ENCODE data around the gene PITX3.

DNA sequence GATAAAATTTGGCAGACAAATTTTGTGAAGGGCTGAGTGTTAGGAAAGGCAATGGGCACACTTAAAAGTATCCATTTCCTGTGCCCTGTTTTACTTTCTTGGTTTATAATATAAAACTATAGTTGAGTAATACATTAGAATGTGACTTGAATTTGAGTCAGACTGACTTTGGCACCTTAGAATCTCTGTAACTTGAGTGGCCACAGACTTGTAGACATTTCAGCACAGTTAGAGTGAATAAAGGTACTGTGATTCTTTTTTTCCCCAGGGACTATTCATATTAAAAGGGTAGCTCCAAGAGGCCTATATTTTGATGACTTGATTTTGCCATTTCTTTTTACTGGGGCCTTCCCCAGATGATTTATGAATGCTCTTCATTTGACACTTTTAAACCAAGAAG is 26.4 kb upstream of the PITX3 start:
- no peak for TF ChIP-seq POLR2AphosphoS5 (IDR thresholded peaks at IDR 0.05)
- no peak for TF ChIP-seq EP300 (IDR thresholded peaks at IDR 0.05)
- TF ChIP-seq, protein P1, sequence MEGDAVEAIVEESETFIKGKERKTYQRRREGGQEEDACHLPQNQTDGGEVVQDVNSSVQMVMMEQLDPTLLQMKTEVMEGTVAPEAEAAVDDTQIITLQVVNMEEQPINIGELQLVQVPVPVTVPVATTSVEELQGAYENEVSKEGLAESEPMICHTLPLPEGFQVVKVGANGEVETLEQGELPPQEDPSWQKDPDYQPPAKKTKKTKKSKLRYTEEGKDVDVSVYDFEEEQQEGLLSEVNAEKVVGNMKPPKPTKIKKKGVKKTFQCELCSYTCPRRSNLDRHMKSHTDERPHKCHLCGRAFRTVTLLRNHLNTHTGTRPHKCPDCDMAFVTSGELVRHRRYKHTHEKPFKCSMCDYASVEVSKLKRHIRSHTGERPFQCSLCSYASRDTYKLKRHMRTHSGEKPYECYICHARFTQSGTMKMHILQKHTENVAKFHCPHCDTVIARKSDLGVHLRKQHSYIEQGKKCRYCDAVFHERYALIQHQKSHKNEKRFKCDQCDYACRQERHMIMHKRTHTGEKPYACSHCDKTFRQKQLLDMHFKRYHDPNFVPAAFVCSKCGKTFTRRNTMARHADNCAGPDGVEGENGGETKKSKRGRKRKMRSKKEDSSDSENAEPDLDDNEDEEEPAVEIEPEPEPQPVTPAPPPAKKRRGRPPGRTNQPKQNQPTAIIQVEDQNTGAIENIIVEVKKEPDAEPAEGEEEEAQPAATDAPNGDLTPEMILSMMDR (IDR thresholded peaks at IDR 0.05) = no peak
